HG03108 (cell line): ENCODE results near the gene APRT.
"Not testable (repeated sequence)": the region's sequence is repeated elsewhere in the genome, so short reads cannot be mapped to it uniquely, and the experiment has no call there.

Experiments
- ATAC-seq: cut with Tn5 transposase; IDR thresholded peaks from one replicate; pipeline ENCODE4 v1.9.1; 2021; ENCODE audit warnings: moderate library complexity; ENCODE audit not compliant: unreplicated experiment

APRT gene

GRCh38 chr16:88775825-88776224, 35.9 kb downstream of the APRT start:
- no peak for ATAC-seq

GRCh38 chr16:88774544-88775393, 37.0 kb downstream of the APRT start:
- ATAC-seq, result no peak

GRCh38 chr16:88773812-88774291, 37.9 kb downstream of the APRT start:
- ATAC-seq, result no peak

GRCh38 chr16:88772871-88773811, 38.6 kb downstream of the APRT start:
- ATAC-seq, result no peak

GRCh38 chr16:88771781-88772180, 39.9 kb downstream of the APRT start:
- not testable (repeated sequence) for ATAC-seq

- no peak for ATAC-seq
These were observed 40.4 kb downstream of the APRT start for GRCh38 chr16:88771294-88771772.

- ATAC-seq, result peak; percentile 65
These were observed 41.1 kb downstream of the APRT start for GRCh38 chr16:88770461-88771293.

GRCh38 chr16:88769617-88770460, 41.9 kb downstream of the APRT start:
- no peak for ATAC-seq

GRCh38 chr16:88768071-88768783, 43.5 kb downstream of the APRT start:
- ATAC-seq, result no peak

- ATAC-seq, result no peak
These were observed 44.1 kb downstream of the APRT start for GRCh38 chr16:88767546-88768070.

- ATAC-seq, result no peak
These were observed 44.8 kb downstream of the APRT start for GRCh38 chr16:88766975-88767374.

- no peak for ATAC-seq
These were observed 46.8 kb downstream of the APRT start for GRCh38 chr16:88764913-88765349.

GRCh38 chr16:88764080-88764479, 47.6 kb downstream of the APRT start:
- no peak for ATAC-seq

- no peak for ATAC-seq
These were observed 48.1 kb downstream of the APRT start for GRCh38 chr16:88763502-88764053.

- no peak for ATAC-seq
These were observed 48.8 kb downstream of the APRT start for GRCh38 chr16:88762941-88763340.

- no peak for ATAC-seq
These were observed 49.4 kb downstream of the APRT start for GRCh38 chr16:88762258-88762870.

- ATAC-seq, result no peak
These were observed 49.9 kb downstream of the APRT start for GRCh38 chr16:88761830-88762229.

GRCh38 chr16:88761143-88761534, 50.6 kb downstream of the APRT start:
- no peak for ATAC-seq
